Ovary (tissue), 3 donors: ENCODE data around the gene ANKRD6.

Experiments
- CTCF ChIP-seq, 3 donors: fragments of 450-650 bp in 2 of 3; fragments of 200-600 bp in 1 of 3; IDR thresholded peaks; one replicate each; pipeline versions ENCODE4 v1.5.1 to v1.8.0; 2016 to 2022; ENCODE audit warnings: antibody characterized with exemption in 3 of 3, mild to moderate bottlenecking in 1 of 3
- POLR2A ChIP-seq: fragments of 450-650 bp; IDR thresholded peaks from one replicate; pipeline ENCODE4 v1.6.1; 2017; ENCODE audit warnings: antibody characterized with exemption, mild to moderate bottlenecking, moderate library complexity
- donor health status: DM: no; HTN: no; CAD: no.

GRCh38 chr6:89649682-89650081 lies 216.7 kb downstream of the ANKRD6 start:
- no peak for TF ChIP-seq CTCF (IDR thresholded peaks at IDR 0.05)
- TF ChIP-seq POLR2A = no peak
